Small intestine (tissue), 16 donors: ENCODE measurements around the gene SNRPA1. TPM values are rescaled to one million over a fixed set of nuclear protein-coding genes. Genes with fewer than 3 reads are reported as not detected.
"Not testable (repeated sequence)": the region's sequence is repeated elsewhere in the genome, so short reads cannot be mapped to it uniquely, and the experiment has no call there.

Source experiments
- DNase-seq, 2 donors: peaks; one replicate each; pipeline versions ENCODE4 v3.0.0 to v3.0.0-alpha.2; 2013
- FAIRE-seq: peaks from 2 replicates; lab custom pipeline; 2012; peaks lifted over from hg19 to GRCh38; lab: Jason Lieb, UNC
- H3K27ac ChIP-seq, 3 donors: one replicate each; pipeline ENCODE4 v1.5.1; 2013; ENCODE audit warnings: low read length in 2 of 3, mild to moderate bottlenecking in 2 of 3, control low read depth in 1 of 3, inconsistent platforms in 1 of 3, low read depth in 1 of 3, moderate library complexity in 1 of 3
- H3K27me3 ChIP-seq, 3 donors: one replicate each; pipeline ENCODE4 v1.6.1; 2013; ENCODE audit warnings: low read length in 3 of 3, inconsistent platforms in 1 of 3; ENCODE audit not compliant: control insufficient read depth in 3 of 3, insufficient read depth in 3 of 3
- H3K36me3 ChIP-seq, 3 donors: one replicate each; pipeline ENCODE4 v1.6.1; 2013; ENCODE audit warnings: low read length in 3 of 3, inconsistent platforms in 1 of 3, low read depth in 1 of 3, mild to moderate bottlenecking in 1 of 3, moderate library complexity in 1 of 3; ENCODE audit not compliant: control insufficient read depth in 3 of 3, insufficient read depth in 2 of 3
- H3K4me1 ChIP-seq, 3 donors: one replicate each; pipeline ENCODE4 v1.6.1; 2013; ENCODE audit warnings: low read length in 2 of 3, inconsistent platforms in 1 of 3, low read depth in 1 of 3, mild to moderate bottlenecking in 1 of 3, moderate library complexity in 1 of 3; ENCODE audit not compliant: control insufficient read depth in 3 of 3, insufficient read depth in 2 of 3
- H3K4me3 ChIP-seq, 3 donors: one replicate each; pipeline ENCODE4 v1.5.1; 2013; ENCODE audit warnings: low read length in 3 of 3, control low read depth in 1 of 3, inconsistent platforms in 1 of 3, low read depth in 1 of 3, mild to moderate bottlenecking in 1 of 3, moderate library complexity in 1 of 3
- H3K9me3 ChIP-seq, 2 donors: one replicate each; pipeline ENCODE4 v1.6.1; 2013; ENCODE audit warnings: low read depth in 1 of 2, low read length in 1 of 2; ENCODE audit not compliant: control insufficient read depth in 2 of 2, insufficient read depth in 1 of 2
- WGBS, 3 donors: extraction: QIAGEN DNeasy Blood & Tissue Kit; methylation state at CpG; one replicate each; pipeline ENCODE4 v1.1.7; 2013; 5-methylcytosine and 5-hydroxymethylcytosine counted together
- long read RNA-seq, 10 donors: transcript quantifications; one replicate each; lab custom pipeline, GENCODE V29; 2026
- polyA plus RNA-seq, 4 donors: library from polyadenylated mRNA; stranded (reverse) in 3 of 4; unstranded in 1 of 4; fragments of 200-250 nt in 3 of 4; fragments of 120-200 nt in 1 of 4; gene quantifications; one replicate each; pipeline versions ENCODE4 v1.2.1 to v1.2.3, GENCODE V29; 2013
- donor health status: healthy with polysubstance abuse.
- donor health status: control.
- donor health status: control.
- donor health status: Bipolar disorder and iron deficiency.
- donor health status: healthy.

SNRPA1 gene
- 10 to 100 TPM; 62.3 to 82.7 (median 73.2) TPM for polyA plus RNA-seq
- long read RNA-seq, donor 1 = 0 reads
- long read RNA-seq, donor 2, transcript SNRPA1-201 (9 exons, 1,055 nt) = major isoform, 6 of 25 reads
- long read RNA-seq, donor 2, partial matches to known transcripts = 15 of 25 reads
- long read RNA-seq, donor 2, other reads (novel, unspliced or antisense) = 0 of 25 reads
- long read RNA-seq, donor 3, transcript SNRPA1-201 (9 exons, 1,055 nt) = major isoform, 13 of 44 reads
- long read RNA-seq, donor 3, partial matches to known transcripts = 28 of 44 reads
- long read RNA-seq, donor 3, other reads (novel, unspliced or antisense) = 0 of 44 reads
- long read RNA-seq, donor 4, partial matches to known transcripts = 0 of 1 reads
- long read RNA-seq, donor 4, other reads (novel, unspliced or antisense) = 0 of 1 reads
- long read RNA-seq, donor 5, transcript SNRPA1-201 (9 exons, 1,055 nt) = major isoform, 6 of 22 reads
- long read RNA-seq, donor 5, partial matches to known transcripts = 13 of 22 reads
- long read RNA-seq, donor 5, other reads (novel, unspliced or antisense) = 0 of 22 reads
- long read RNA-seq, donor 6, transcript SNRPA1-201 (9 exons, 1,055 nt) = major isoform, 8 of 47 reads
- long read RNA-seq, donor 6, partial matches to known transcripts = 35 of 47 reads
- long read RNA-seq, donor 6, other reads (novel, unspliced or antisense) = 0 of 47 reads
- long read RNA-seq, donor 7, transcript SNRPA1-201 (9 exons, 1,055 nt) = major isoform, 19 of 79 reads
- long read RNA-seq, donor 7, partial matches to known transcripts = 55 of 79 reads
- long read RNA-seq, donor 7, other reads (novel, unspliced or antisense) = 0 of 79 reads
- long read RNA-seq, donor 8, partial matches to known transcripts = 0 of 6 reads
- long read RNA-seq, donor 8, other reads (novel, unspliced or antisense) = 0 of 6 reads
- long read RNA-seq, donor 9, transcript SNRPA1-201 (9 exons, 1,055 nt) = major isoform, 8 of 15 reads
- long read RNA-seq, donor 9, partial matches to known transcripts = 6 of 15 reads
- long read RNA-seq, donor 9, other reads (novel, unspliced or antisense) = 0 of 15 reads
- long read RNA-seq, donor 10, transcript SNRPA1-201 (9 exons, 1,055 nt) = major isoform, 11 of 60 reads
- long read RNA-seq, donor 10, partial matches to known transcripts = 35 of 60 reads
- long read RNA-seq, donor 10, other reads (novel, unspliced or antisense) = 0 of 60 reads

DNA sequence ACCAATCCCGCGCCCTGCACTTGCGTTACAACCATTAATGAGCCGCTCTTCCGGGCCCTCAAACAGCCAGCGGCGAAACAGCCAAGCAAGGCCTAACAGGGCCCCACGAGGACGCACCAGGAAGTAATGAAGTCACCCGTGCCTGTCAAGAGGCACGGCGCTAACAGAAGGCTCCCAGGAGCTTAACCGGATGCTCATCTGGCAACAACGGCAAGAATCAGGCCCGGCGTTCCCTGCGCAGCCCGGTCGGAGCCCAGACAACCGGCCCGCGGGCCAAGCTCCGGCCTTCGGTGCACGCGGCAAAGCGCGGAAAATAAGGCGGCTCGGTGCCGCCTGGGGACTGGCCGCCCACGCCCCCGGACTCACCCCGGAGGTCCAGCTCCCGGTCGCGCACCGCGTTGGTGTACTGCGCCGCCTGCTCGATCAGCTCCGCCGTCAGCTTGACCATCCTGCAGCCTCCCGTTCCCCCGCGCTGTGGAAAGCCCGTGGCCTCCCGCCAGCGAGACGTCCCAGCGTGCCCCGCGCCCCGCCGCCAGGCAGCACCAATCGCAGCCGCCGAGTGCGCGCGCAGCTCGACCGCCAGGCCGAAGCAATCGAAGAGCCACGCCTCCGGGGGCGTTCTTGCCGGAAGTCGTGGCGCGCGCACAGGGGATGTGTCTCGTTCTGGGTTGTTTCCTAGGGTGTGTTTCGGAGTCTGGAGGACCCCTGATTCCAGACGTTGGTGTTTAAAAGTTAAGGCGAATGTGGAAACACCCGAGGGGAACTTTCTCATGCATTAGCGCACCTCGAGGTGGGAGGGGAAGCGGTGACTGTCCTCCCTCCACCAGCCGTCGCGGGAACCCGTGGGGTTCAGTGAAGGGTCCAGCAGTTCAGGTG lies at the start of gene SNRPA1:
Gene SNRPA1 (minus strand): TSS at position 518 of the 876 bp plus-strand sequence. CDS start 70 bp downstream, at position 448.
- DNase-seq = peak; percentile 96 to 99
- Histone ChIP-seq H3K4me3 (peak within 1 kb of the TSS; percentile 71 to 87 (median 85)), H3K4me1 (peaks cover 0 to 9% (median 6%) of the 10 kb centered on the region in 3 donors), H3K27ac (peak within 1 kb of the TSS; percentile 88 to 99 (median 93)), H3K9me3 (no peaks in the 10 kb centered on the region), H3K27me3 (no peaks in the 10 kb centered on the region), H3K36me3 (peaks cover 0 to 6% (median 0%) of the 10 kb centered on the region in 3 donors)
- FAIRE-seq = no peak
- WGBS, 3 donors = 0% methylated on average over 78 to 87 of the region's 87 CpGs

DNA sequence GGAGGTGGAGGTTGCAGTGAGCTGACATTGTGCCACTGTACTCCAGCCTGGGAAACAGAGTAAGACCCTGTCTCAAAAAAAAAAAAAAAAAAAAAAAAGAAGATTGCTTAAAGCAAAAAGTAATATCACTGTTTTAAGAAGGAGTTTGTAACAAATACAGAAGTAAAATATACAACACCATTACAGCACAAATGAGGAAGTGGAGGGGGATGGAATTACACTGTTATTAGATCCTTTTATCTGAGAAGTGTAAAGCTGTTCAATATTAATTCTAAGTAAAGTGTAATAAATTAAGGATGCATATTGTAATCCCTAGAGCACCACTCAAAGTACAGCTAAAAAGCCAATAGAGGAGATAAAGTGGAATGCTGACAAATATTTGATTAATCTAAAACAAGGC lies 47.0 kb upstream of the SNRPA1 start:
- H3K4me3 ChIP-seq = no peak overlapping the region
- H3K36me3 ChIP-seq = peaks cover 0 to 2% (median 0%) of the 10 kb centered on the region in 3 donors
- peaks cover 0 to 4% of the 10 kb centered on the region in 2 donors for H3K9me3 ChIP-seq
- DNase-seq (no peak), FAIRE-seq (no peak)
- H3K4me1 ChIP-seq = no peaks in the 10 kb centered on the region
- no peaks in the 10 kb centered on the region for H3K27me3 ChIP-seq
- no peak overlapping the region for H3K27ac ChIP-seq

- no peak for DNase-seq
- Histone ChIP-seq H3K4me1 (no peaks in the 10 kb centered on the region), H3K27ac (no peak overlapping the region), H3K9me3 (peaks cover 0 to 12% of the 10 kb centered on the region in 2 donors), H3K36me3 (peaks cover 0 to 2% (median 0%) of the 10 kb centered on the region in 3 donors), H3K27me3 (no peaks in the 10 kb centered on the region), H3K4me3 (no peak overlapping the region)
- 68 to 92% (median 83%) methylated on average over 1 of the region's 1 CpG for WGBS, 3 donors
- FAIRE-seq = no peak
These were observed 43.5 kb upstream of the SNRPA1 start for GRCh38 chr15:101338502-101339057.

DNA sequence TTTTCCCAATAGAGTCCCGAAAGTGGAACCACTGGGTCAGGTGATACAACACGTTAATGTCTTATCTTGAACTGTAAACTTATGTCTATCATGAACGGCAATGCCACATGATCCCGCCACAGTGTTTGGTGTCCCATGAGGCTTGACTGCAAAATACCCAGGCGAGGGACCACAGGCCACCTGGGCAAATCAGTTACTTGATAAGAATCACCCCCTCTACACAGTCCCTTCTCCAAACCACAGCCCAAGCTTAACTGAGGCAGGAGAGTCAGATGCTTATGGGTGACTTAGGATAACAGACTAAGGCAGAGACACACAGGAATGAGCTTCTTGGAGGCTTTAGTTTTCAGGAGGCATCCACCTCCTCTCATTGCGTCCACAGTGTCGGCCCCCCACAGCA lies 42.9 kb upstream of the SNRPA1 start:
- H3K4me1 ChIP-seq = no peaks in the 10 kb centered on the region
- H3K27me3 ChIP-seq = no peaks in the 10 kb centered on the region
- no peak overlapping the region for H3K27ac ChIP-seq
- DNase-seq (no peak), FAIRE-seq (no peak)
- WGBS, 3 donors = 60 to 71% (median 66%) methylated on average over 7 of the region's 7 CpGs
- peaks cover 0 to 2% (median 0%) of the 10 kb centered on the region in 3 donors for H3K36me3 ChIP-seq
- H3K9me3 ChIP-seq = peaks cover 0 to 12% of the 10 kb centered on the region in 2 donors
- H3K4me3 ChIP-seq = no peak overlapping the region

- H3K27ac ChIP-seq = peak overlapping the region in 2 of 3 donors; percentile 24 to 86
- not testable (repeated sequence) for FAIRE-seq, H3K4me3 ChIP-seq, H3K9me3 ChIP-seq, H3K4me1 ChIP-seq, DNase-seq, H3K27me3 ChIP-seq
- WGBS, 3 donors = 64 to 91% (median 80%) methylated on average over 10 to 12 of the region's 16 CpGs
- peaks cover 0 to 13% (median 0%) of the 10 kb centered on the region in 3 donors for H3K36me3 ChIP-seq
These were observed 39.1 kb upstream of the SNRPA1 start for GRCh38 chr15:101333907-101334789.

DNA sequence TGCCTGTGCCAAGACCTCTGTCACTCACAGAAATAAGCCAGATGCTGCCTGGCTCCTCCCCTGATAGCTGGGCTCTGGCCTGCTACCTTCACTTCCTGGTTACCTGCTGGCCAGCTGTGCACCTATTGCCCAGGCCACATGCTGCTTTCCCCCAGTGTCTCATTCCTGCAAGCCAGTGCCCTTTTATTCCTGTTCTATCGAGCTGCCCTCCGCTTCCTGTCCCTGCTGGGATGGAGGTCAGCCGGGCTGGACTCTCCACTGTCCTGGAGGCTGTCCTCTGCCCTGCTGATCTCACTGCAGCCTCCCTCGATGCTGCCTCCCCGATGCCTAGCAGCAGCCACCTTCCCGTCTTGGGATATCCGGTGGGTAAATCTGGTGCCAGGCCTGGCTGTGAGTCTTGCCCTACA lies 37.0 kb upstream of the SNRPA1 start:
- peak in 1 of 2 donors; percentile 14 for DNase-seq
- Histone ChIP-seq H3K36me3 (peaks cover 0 to 13% (median 0%) of the 10 kb centered on the region in 3 donors), H3K9me3 (peaks cover 0 to 8% of the 10 kb centered on the region in 2 donors), H3K4me1 (no peaks in the 10 kb centered on the region), H3K27me3 (no peaks in the 10 kb centered on the region), H3K27ac (no peak overlapping the region), H3K4me3 (no peak overlapping the region)
- WGBS, 3 donors = 91 to 93% (median 92%) methylated on average over 7 of the region's 7 CpGs
- no peak for FAIRE-seq
